GM18951 (cell line): ENCODE data around the gene PFKFB1.

Experiments
- POLR2A ChIP-seq: IDR thresholded peaks from 4 replicates; pipeline ENCODE4 v1.6.1; 2011; ENCODE audit warnings: mild to moderate bottlenecking; ENCODE audit not compliant: insufficient read length, insufficient read depth; ENCODE audit errors: extremely low read depth
- in situ Hi-C: fragments of 300-500 bp; cut with MboI; formaldehyde crosslinking; loops from one replicate; pipeline ENCODE4 v1.12.0; 2022; ENCODE audit warnings: low sequenced_read_pairs, mixed read lengths, inconsistent platforms; ENCODE audit not compliant: unreplicated experiment

The PFKFB1 gene

GRCh38 chrX:54994099-54994498, at the start of gene PFKFB1:
PFKFB1 (minus strand) TSS chrX:54994188; CDS start chrX:54994007, 181 bp downstream.
- in situ Hi-C loops, result no loop called here
- no peak for TF ChIP-seq POLR2A

- TF ChIP-seq POLR2A, result no peak
- in situ Hi-C loops, result no loop called here
Observed at GRCh38 chrX:55041514-55041913, 47.5 kb upstream of the PFKFB1 start.

GRCh38 chrX:55039471-55039870, 45.5 kb upstream of the PFKFB1 start:
- in situ Hi-C loops, result no loop called here
- TF ChIP-seq POLR2A, result no peak

GRCh38 chrX:55033429-55033828, 39.4 kb upstream of the PFKFB1 start:
- in situ Hi-C loops, result no loop called here
- TF ChIP-seq POLR2A, result no peak

GRCh38 chrX:55030271-55031205, 36.5 kb upstream of the PFKFB1 start, which contains the start of gene ALAS2:
ALAS2 (minus strand) TSS chrX:55030977; CDS start chrX:55026000, 4,977 bp downstream.
- no peak for TF ChIP-seq POLR2A
- in situ Hi-C loops, result no loop called here

GRCh38 chrX:55029291-55029690, 35.3 kb upstream of the PFKFB1 start:
- in situ Hi-C loops, result no loop called here

GRCh38 chrX:55028611-55029010, 34.6 kb upstream of the PFKFB1 start:
- in situ Hi-C loops, result no loop called here
- no peak for TF ChIP-seq POLR2A

More at GRCh38 chrX:55029291-55029690, 35.3 kb upstream of the PFKFB1 start:
- TF ChIP-seq POLR2A, result no peak

- no peak for TF ChIP-seq POLR2A
- in situ Hi-C loops, result no loop called here
Observed at GRCh38 chrX:55028040-55028439, 34.1 kb upstream of the PFKFB1 start.

GRCh38 chrX:55026840-55027239, 32.9 kb upstream of the PFKFB1 start:
- in situ Hi-C loops, result no loop called here
- TF ChIP-seq POLR2A, result no peak

- in situ Hi-C loops, result no loop called here
- no peak for TF ChIP-seq POLR2A
Observed at GRCh38 chrX:55026143-55026542, 32.2 kb upstream of the PFKFB1 start.

- in situ Hi-C loops, result no loop called here
- TF ChIP-seq POLR2A, result no peak
Observed at GRCh38 chrX:55014897-55015299, 20.9 kb upstream of the PFKFB1 start.

- no peak for TF ChIP-seq POLR2A
- in situ Hi-C loops, result no loop called here
Observed at GRCh38 chrX:55011294-55011693, 17.3 kb upstream of the PFKFB1 start.

GRCh38 chrX:55008571-55009358, 14.8 kb upstream of the PFKFB1 start:
- in situ Hi-C loops, result no loop called here
- TF ChIP-seq POLR2A, result no peak
